PC-3 (cell line): Measurements from ENCODE around the gene PITRM1. TPM values are rescaled to one million over a fixed set of nuclear protein-coding genes. Genes with fewer than 3 reads are reported as not detected.
A peak's percentile ranks its signal among the peaks of the same experiment; 100 is the strongest.
"Not testable (repeated sequence)": the region's sequence is repeated elsewhere in the genome, so short reads cannot be mapped to it uniquely, and the experiment has no call there.

Experiments
- ATAC-seq: fragments of 200-7000 bp; cut with Tn5 transposase; 2 replicates; pipeline ENCODE4 v1.9.1; 2020; ENCODE audit warnings: mild to moderate bottlenecking, moderate library complexity
- BruUV-seq: library from RNA; stranded (reverse); fragments of 400-500 nt; replicated peaks from 2 replicates; lab custom pipeline; 2021; lab: Mats Ljungman, UMichigan
- CTCF ChIA-PET: fragments of 300-600 bp; sonication (Branson Sonifier 250); formaldehyde crosslinking; loops from one replicate; lab custom pipeline; 2022; ENCODE audit warnings: antibody characterized with exemption; lab: Charles Lee
- POLR2A ChIA-PET: fragments of 300-600 bp; sonication (Branson Sonifier 250); formaldehyde crosslinking; loops from one replicate; lab custom pipeline; 2022; ENCODE audit warnings: antibody characterized with exemption; ENCODE audit not compliant: unreplicated experiment; lab: Charles Lee
- DNase-seq: peaks from one replicate; pipeline ENCODE4 v3.0.0-alpha.2; 2015
- H2AFZ ChIP-seq: fragments of 300-600 bp; sonication (generic); 2 replicates; pipeline ENCODE4 v1.6.0; 2016; ENCODE audit warnings: antibody characterized with exemption, low read length
- H3F3A ChIP-seq: fragments of 300-600 bp; sonication (generic); one replicate; pipeline ENCODE4 v1.6.0; 2017; ENCODE audit warnings: antibody characterized with exemption, low read length, control low read depth, mild to moderate bottlenecking; ENCODE audit not compliant: unreplicated experiment
- H3K27ac ChIP-seq: fragments of 300-600 bp; sonication (generic); 2 replicates; pipeline ENCODE4 v1.5.1; 2016; ENCODE audit warnings: mild to moderate bottlenecking, low read length
- H3K27me3 ChIP-seq: fragments of 300-600 bp; sonication (generic); 2 replicates; pipeline ENCODE4 v1.6.1; 2016; ENCODE audit warnings: low read length, mixed read lengths
- H3K36me3 ChIP-seq: fragments of 300-600 bp; sonication (generic); 2 replicates; pipeline ENCODE4 v1.6.1; 2016; ENCODE audit warnings: low read depth, mixed run types, low read length, mixed read lengths
- H3K4me1 ChIP-seq: fragments of 300-600 bp; sonication (generic); 2 replicates; pipeline ENCODE4 v1.5.1; 2016; ENCODE audit warnings: low read length; ENCODE audit not compliant: insufficient read depth
- H3K4me2 ChIP-seq: fragments of 300-600 bp; sonication (generic); 2 replicates; pipeline ENCODE4 v1.6.0; 2016; ENCODE audit warnings: low read length
- H3K4me3 ChIP-seq: fragments of 300-600 bp; sonication (generic); 2 replicates; pipeline ENCODE4 v1.5.1; 2016; ENCODE audit warnings: mild to moderate bottlenecking, low read length, mixed read lengths
- H3K79me2 ChIP-seq: fragments of 300-600 bp; sonication (generic); 2 replicates; pipeline ENCODE4 v1.6.1; 2017; ENCODE audit warnings: low read length, mixed read lengths
- H3K9ac ChIP-seq: fragments of 300-600 bp; sonication (generic); 2 replicates; pipeline ENCODE4 v1.6.0; 2016; ENCODE audit warnings: mild to moderate bottlenecking, low read length
- H3K9me2 ChIP-seq: fragments of 300-600 bp; sonication (generic); replicated peaks from 2 replicates; pipeline ENCODE4 v1.6.1; 2016; ENCODE audit warnings: mixed run types, low read length, mixed read lengths
- H3K9me3 ChIP-seq: fragments of 300-600 bp; sonication (generic); 2 replicates; pipeline ENCODE4 v1.6.1; 2016; ENCODE audit warnings: low read length, mixed read lengths
- H4K20me1 ChIP-seq: fragments of 300-600 bp; sonication (generic); 2 replicates; pipeline ENCODE4 v1.6.1; 2016; ENCODE audit warnings: low read length, mixed read lengths
- CTCF ChIP-seq: fragments of 300-600 bp; sonication (generic); conservative IDR thresholded peaks from 2 replicates; pipeline ENCODE4 v1.5.1; 2017; ENCODE audit warnings: antibody characterized with exemption, low read depth, mild to moderate bottlenecking, low read length
- EZH2 ChIP-seq: fragments of 300-600 bp; sonication (generic); IDR thresholded peaks from one replicate; pipeline ENCODE4 v1.6.1; 2017; ENCODE audit warnings: antibody characterized with exemption, mild to moderate bottlenecking, low read length; ENCODE audit not compliant: unreplicated experiment
- EZH2phosphoT487 ChIP-seq: fragments of 300-600 bp; sonication (generic); IDR thresholded peaks from 2 replicates; pipeline ENCODE4 v1.6.1; 2018; ENCODE audit warnings: mild to moderate bottlenecking, antibody characterized with exemption, low read length, borderline replicate concordance
- intact Hi-C: fragments of 100-400 bp; cut with micrococcal nuclease; formaldehyde crosslinking; loops from 2 replicates; pipeline ENCODE4 v1.9.0; 2023
- total RNA-seq: library from RNA; depleted of rRNA; stranded (reverse); fragments of >200 nt; gene quantifications from 2 replicates; pipeline ENCODE4 v1.2.3, GENCODE V29; 2014

The PITRM1 gene
- total RNA-seq, 1 experiment from 2014 or later: 73.2 TPM

GRCh38 chr10:3192856-3193635 lies 20.5 kb upstream of the PITRM1 start:
- Histone ChIP-seq H3K36me3 (no peaks in the 10 kb centered on the region), H3K9me2 (no peaks in the 10 kb centered on the region), H3K79me2 (no peaks in the 10 kb centered on the region), H3K27me3 (no peaks in the 10 kb centered on the region), H3K27ac (peak overlapping the region; percentile 63), H3K4me1 (peaks cover 11% of the 10 kb centered on the region), H3K4me3 (peak overlapping the region; percentile 56), H3F3A (no peaks in the 10 kb centered on the region), H3K9ac (peak overlapping the region; percentile 60), H4K20me1 (no peaks in the 10 kb centered on the region), H2AFZ (peak overlapping the region; percentile 73), H3K9me3 (no peaks in the 10 kb centered on the region), H3K4me2 (peak overlapping the region; percentile 78)
- ChIA-PET POLR2A (interaction anchor here (0.6 kb wide), 1 partner anchor 590 kb away, joined by 3 read pairs; no protein-coding TSS in a partner anchor), CTCF (interaction anchor here (0.6 to 1.3 kb wide), 4 partner anchors 95 to 988 kb away, joined by 3 to 7 read pairs (median 4); no protein-coding TSS in a partner anchor)
- BruUV-seq: no TSS peak
- TF ChIP-seq CTCF: peak; percentile 68
- TF ChIP-seq EZH2: no peak
- peak; percentile 64 for DNase-seq
- intact Hi-C loops: loop anchor here (10.0 kb wide), 2 partner anchors 872 to 1462 kb away; no protein-coding TSS in a partner anchor
- peak; percentile 33 for ATAC-seq

GRCh38 chr10:3190817-3191216 lies 18.2 kb upstream of the PITRM1 start:
- Histone ChIP-seq H3K27ac (no peak overlapping the region), H2AFZ (no peak overlapping the region), H3K4me1 (peaks cover 7% of the 10 kb centered on the region), H3K4me2 (no peak overlapping the region), H3K36me3 (no peaks in the 10 kb centered on the region), H3K27me3 (no peaks in the 10 kb centered on the region), H3F3A (no peaks in the 10 kb centered on the region), H3K9me2 (no peaks in the 10 kb centered on the region), H3K79me2 (no peaks in the 10 kb centered on the region), H3K4me3 (no peak overlapping the region), H3K9ac (no peak overlapping the region), H3K9me3 (no peaks in the 10 kb centered on the region), H4K20me1 (no peaks in the 10 kb centered on the region)
- no peak for ATAC-seq
- POLR2A ChIA-PET: no interaction called here
- TF ChIP-seq CTCF (no peak), EZH2phosphoT487 (no peak), EZH2 (no peak)
- no TSS peak for BruUV-seq
- intact Hi-C loops: loop anchor here (10.0 kb wide), 2 partner anchors 874 to 1464 kb away; no protein-coding TSS in a partner anchor
- no peak for DNase-seq
- CTCF ChIA-PET: no interaction called here

GRCh38 chr10:3187229-3187628 lies 14.6 kb upstream of the PITRM1 start:
- BruUV-seq, intact Hi-C loops, H3K27ac ChIP-seq, H4K20me1 ChIP-seq, POLR2A ChIA-PET, H3K9me2 ChIP-seq, H3K4me1 ChIP-seq, H3K9me3 ChIP-seq, DNase-seq, H2AFZ ChIP-seq, H3K4me3 ChIP-seq, H3K79me2 ChIP-seq, H3K27me3 ChIP-seq, ATAC-seq, H3K36me3 ChIP-seq, H3K9ac ChIP-seq, CTCF ChIA-PET, H3K4me2 ChIP-seq, H3F3A ChIP-seq: not testable (repeated sequence)
